Gastrocnemius medialis (tissue), 4 donors: ENCODE data around the gene PRIMA1.

Experiments used
- POLR2A ChIP-seq, 2 donors: fragments of 450-650 bp; IDR thresholded peaks; one replicate each; pipeline ENCODE4 v1.6.1; 2017; ENCODE audit warnings: antibody characterized with exemption in 2 of 2, mild to moderate bottlenecking in 2 of 2, moderate library complexity in 2 of 2
- TF ChIP-seq, protein P1 (sequence below), 5 experiments: fragments of 450-650 bp in 3 of 5; fragments of 200-600 bp in 2 of 5; sonication (generic) in 2 of 5; IDR thresholded peaks in 4 of 5; conservative IDR thresholded peaks in 1 of 5; 1 replicate in 4 of 5; 2 replicates in 1 of 5; pipeline ENCODE4 v1.5.1; 2016 to 2019; ENCODE audit warnings: antibody characterized with exemption in 5 of 5, mild to moderate bottlenecking in 3 of 5, moderate library complexity in 3 of 5

GRCh38 chr14:93728651-93729016, 59.7 kb downstream of the PRIMA1 start:
- TF ChIP-seq, protein P1, sequence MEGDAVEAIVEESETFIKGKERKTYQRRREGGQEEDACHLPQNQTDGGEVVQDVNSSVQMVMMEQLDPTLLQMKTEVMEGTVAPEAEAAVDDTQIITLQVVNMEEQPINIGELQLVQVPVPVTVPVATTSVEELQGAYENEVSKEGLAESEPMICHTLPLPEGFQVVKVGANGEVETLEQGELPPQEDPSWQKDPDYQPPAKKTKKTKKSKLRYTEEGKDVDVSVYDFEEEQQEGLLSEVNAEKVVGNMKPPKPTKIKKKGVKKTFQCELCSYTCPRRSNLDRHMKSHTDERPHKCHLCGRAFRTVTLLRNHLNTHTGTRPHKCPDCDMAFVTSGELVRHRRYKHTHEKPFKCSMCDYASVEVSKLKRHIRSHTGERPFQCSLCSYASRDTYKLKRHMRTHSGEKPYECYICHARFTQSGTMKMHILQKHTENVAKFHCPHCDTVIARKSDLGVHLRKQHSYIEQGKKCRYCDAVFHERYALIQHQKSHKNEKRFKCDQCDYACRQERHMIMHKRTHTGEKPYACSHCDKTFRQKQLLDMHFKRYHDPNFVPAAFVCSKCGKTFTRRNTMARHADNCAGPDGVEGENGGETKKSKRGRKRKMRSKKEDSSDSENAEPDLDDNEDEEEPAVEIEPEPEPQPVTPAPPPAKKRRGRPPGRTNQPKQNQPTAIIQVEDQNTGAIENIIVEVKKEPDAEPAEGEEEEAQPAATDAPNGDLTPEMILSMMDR (IDR thresholded peaks at IDR 0.05 in 4 of 5, conservative IDR thresholded peaks at IDR 0.05 in 1 of 5), result no peak
- TF ChIP-seq POLR2A (IDR thresholded peaks at IDR 0.05), result no peak
